ENCODE data around the gene CPSF4L. TPM values are rescaled to one million over a fixed set of nuclear protein-coding genes. Genes with fewer than 3 reads are reported as not detected.

Gene CPSF4L
- polyA plus RNA-seq, 3 donors: not detected

DNA sequence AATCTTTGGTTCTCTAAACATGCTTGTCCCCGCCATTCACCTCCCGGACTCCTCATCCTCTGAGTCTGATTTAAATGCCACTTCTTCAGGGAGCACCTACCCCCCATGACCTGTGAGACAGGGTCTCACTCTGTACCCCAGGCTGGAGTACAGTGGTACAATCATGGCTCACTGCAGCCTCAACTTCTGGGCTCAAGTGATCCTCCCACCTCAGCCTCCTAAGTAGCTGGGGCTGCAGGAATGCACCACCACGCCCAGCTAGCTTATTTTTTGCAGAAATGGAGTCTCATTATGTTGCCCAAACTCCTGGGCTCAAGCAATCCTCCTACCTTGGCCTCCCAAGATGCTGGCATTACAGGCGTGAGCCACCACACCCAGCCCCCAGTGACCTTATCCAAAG lies 12.8 kb upstream of the CPSF4L start:
- TF ChIP-seq, protein P1, sequence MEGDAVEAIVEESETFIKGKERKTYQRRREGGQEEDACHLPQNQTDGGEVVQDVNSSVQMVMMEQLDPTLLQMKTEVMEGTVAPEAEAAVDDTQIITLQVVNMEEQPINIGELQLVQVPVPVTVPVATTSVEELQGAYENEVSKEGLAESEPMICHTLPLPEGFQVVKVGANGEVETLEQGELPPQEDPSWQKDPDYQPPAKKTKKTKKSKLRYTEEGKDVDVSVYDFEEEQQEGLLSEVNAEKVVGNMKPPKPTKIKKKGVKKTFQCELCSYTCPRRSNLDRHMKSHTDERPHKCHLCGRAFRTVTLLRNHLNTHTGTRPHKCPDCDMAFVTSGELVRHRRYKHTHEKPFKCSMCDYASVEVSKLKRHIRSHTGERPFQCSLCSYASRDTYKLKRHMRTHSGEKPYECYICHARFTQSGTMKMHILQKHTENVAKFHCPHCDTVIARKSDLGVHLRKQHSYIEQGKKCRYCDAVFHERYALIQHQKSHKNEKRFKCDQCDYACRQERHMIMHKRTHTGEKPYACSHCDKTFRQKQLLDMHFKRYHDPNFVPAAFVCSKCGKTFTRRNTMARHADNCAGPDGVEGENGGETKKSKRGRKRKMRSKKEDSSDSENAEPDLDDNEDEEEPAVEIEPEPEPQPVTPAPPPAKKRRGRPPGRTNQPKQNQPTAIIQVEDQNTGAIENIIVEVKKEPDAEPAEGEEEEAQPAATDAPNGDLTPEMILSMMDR (IDR thresholded peaks at IDR 0.05): no peak
- H3K79me2 ChIP-seq (ENCODE audit: insufficient read depth, low read length): no peaks in the 10 kb centered on the region
- no peak overlapping the region for H3K27ac ChIP-seq (ENCODE audit: low read depth in 1 of 2, low read length in 2 of 2)
- H3K4me2 ChIP-seq (replicated peaks; ENCODE audit: extremely low read depth, low read length, poor library complexity, severe bottlenecking): no peak overlapping the region
- 89% methylated on average over 4 of the region's 4 CpGs for WGBS (ENCODE audit: insufficient coverage)
- H3K27me3 Mint-ChIP-seq (ENCODE audit: low read depth in 3 of 3): peaks cover 0 to 7% (median 7%) of the 10 kb centered on the region in 3 donors
- no peak overlapping the region for H3K9ac ChIP-seq (ENCODE audit: insufficient read depth, low read length, poor library complexity, severe bottlenecking)
- no peaks in the 10 kb centered on the region for H3K27me3 ChIP-seq (ENCODE audit: control insufficient read depth in 2 of 2, insufficient read depth in 2 of 2, low read length in 2 of 2)
- H3K4me1 ChIP-seq (ENCODE audit: control insufficient read depth in 1 of 2, insufficient read depth in 2 of 2, low read length in 2 of 2): peaks cover 5 to 7% of the 10 kb centered on the region in 2 donors
- no peaks in the 10 kb centered on the region for H4K20me1 ChIP-seq (ENCODE audit: insufficient read depth, low read length)
- no peak overlapping the region for H2AFZ ChIP-seq (ENCODE audit: insufficient read depth, low read depth, low read length, poor library complexity, severe bottlenecking)
- intact Hi-C loops (cut with micrococcal nuclease): no loop called here
- no peak overlapping the region for H3K4me3 Mint-ChIP-seq
- peaks cover 9% of the 10 kb centered on the region for H3K4me1 Mint-ChIP-seq
- DNase-seq: no peak
- no peaks in the 10 kb centered on the region for H3K9me3 ChIP-seq (replicated peaks in 1 of 2; ENCODE audit: control insufficient read depth in 1 of 2, insufficient read depth in 1 of 2, low read length in 2 of 2)
- H3K4me3 ChIP-seq (replicated peaks in 1 of 3; ENCODE audit: low read depth in 2 of 3, low read length in 3 of 3): no peak overlapping the region
- H3K36me3 Mint-ChIP-seq: no peaks in the 10 kb centered on the region
- no peaks in the 10 kb centered on the region for H3K36me3 ChIP-seq (replicated peaks in 1 of 2; ENCODE audit: control insufficient read depth in 1 of 2, insufficient read depth in 2 of 2, low read length in 2 of 2)
- no peak overlapping the region for H3K27ac Mint-ChIP-seq
- peaks cover 0 to 1% (median 0%) of the 10 kb centered on the region in 7 donors for H3K9me3 Mint-ChIP-seq

DNA sequence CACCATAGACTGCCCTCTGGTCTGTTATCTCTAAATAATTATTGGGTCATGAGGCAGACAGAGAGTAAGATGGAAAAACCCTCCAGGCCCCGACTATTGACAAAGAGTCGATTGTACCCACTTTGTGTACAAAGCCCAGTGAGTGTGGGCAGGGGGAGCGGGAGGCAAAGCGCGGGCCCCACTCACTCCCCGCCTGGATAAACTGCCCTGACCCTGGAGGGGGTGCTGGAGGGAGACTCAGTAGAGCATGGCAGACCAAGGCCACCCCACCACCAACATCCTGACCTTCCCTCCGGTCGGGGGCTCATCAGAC lies 11.2 kb upstream of the CPSF4L start:
- intact Hi-C loops (cut with micrococcal nuclease): no loop called here
- Histone ChIP-seq H3K4me3 (replicated peaks in 1 of 3; ENCODE audit: low read depth in 2 of 3, low read length in 3 of 3) (no peak overlapping the region), H3K79me2 (ENCODE audit: insufficient read depth, low read length) (no peaks in the 10 kb centered on the region), H3K4me1 (ENCODE audit: control insufficient read depth in 1 of 2, insufficient read depth in 2 of 2, low read length in 2 of 2) (peaks cover 5 to 7% of the 10 kb centered on the region in 2 donors), H4K20me1 (ENCODE audit: insufficient read depth, low read length) (no peaks in the 10 kb centered on the region), H3K27ac (ENCODE audit: low read depth in 1 of 2, low read length in 2 of 2) (no peak overlapping the region), H3K9ac (ENCODE audit: insufficient read depth, low read length, poor library complexity, severe bottlenecking) (no peak overlapping the region), H3K4me2 (replicated peaks; ENCODE audit: extremely low read depth, low read length, poor library complexity, severe bottlenecking) (no peak overlapping the region), H3K9me3 (replicated peaks in 1 of 2; ENCODE audit: control insufficient read depth in 1 of 2, insufficient read depth in 1 of 2, low read length in 2 of 2) (no peaks in the 10 kb centered on the region), H2AFZ (ENCODE audit: insufficient read depth, low read depth, low read length, poor library complexity, severe bottlenecking) (no peak overlapping the region), H3K27me3 (ENCODE audit: control insufficient read depth in 2 of 2, insufficient read depth in 2 of 2, low read length in 2 of 2) (no peaks in the 10 kb centered on the region), H3K36me3 (replicated peaks in 1 of 2; ENCODE audit: control insufficient read depth in 1 of 2, insufficient read depth in 2 of 2, low read length in 2 of 2) (no peaks in the 10 kb centered on the region)
- H3K4me3 Mint-ChIP-seq: no peak overlapping the region
- peaks cover 0 to 1% (median 0%) of the 10 kb centered on the region in 7 donors for H3K9me3 Mint-ChIP-seq
- no peak overlapping the region for H3K27ac Mint-ChIP-seq
- H3K36me3 Mint-ChIP-seq: no peaks in the 10 kb centered on the region
- DNase-seq: no peak
- peaks cover 9% of the 10 kb centered on the region for H3K4me1 Mint-ChIP-seq
- TF ChIP-seq, protein P1 (IDR thresholded peaks at IDR 0.05): no peak
- WGBS (ENCODE audit: insufficient coverage): no CpG with 5 or more reads among the region's 8 CpGs
- peaks cover 0 to 7% (median 4%) of the 10 kb centered on the region in 3 donors for H3K27me3 Mint-ChIP-seq (ENCODE audit: low read depth in 3 of 3)

Data from CD14-positive monocyte (primary cell).